Stromal cell of bone marrow (primary cell): ENCODE measurements around the gene FAM168B.

ENCODE experiments used
- DNase-seq: peaks from one replicate; pipeline ENCODE4 v3.0.0-alpha.2; 2012; ENCODE audit warnings: low read depth

The FAM168B gene

DNA sequence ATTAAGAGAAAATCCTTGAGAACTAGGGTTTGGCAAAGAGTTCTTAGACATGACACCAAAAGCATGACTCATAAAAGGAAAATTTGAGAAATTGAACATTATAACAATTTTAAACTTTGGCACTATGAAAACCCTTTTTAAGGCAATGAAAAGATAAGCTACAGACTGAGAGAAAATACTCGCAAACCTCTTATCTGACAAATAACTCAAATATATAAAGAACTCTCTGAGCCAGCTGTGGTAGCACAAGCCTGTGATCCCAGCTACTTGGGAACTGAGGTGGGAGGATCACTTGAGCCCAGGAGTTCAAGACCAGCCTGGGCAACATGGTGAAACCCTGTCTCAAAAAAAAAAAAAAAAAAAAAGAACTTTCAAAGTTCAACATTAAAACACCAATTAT lies 70.5 kb downstream of the FAM168B start:
- no peak for DNase-seq

DNA sequence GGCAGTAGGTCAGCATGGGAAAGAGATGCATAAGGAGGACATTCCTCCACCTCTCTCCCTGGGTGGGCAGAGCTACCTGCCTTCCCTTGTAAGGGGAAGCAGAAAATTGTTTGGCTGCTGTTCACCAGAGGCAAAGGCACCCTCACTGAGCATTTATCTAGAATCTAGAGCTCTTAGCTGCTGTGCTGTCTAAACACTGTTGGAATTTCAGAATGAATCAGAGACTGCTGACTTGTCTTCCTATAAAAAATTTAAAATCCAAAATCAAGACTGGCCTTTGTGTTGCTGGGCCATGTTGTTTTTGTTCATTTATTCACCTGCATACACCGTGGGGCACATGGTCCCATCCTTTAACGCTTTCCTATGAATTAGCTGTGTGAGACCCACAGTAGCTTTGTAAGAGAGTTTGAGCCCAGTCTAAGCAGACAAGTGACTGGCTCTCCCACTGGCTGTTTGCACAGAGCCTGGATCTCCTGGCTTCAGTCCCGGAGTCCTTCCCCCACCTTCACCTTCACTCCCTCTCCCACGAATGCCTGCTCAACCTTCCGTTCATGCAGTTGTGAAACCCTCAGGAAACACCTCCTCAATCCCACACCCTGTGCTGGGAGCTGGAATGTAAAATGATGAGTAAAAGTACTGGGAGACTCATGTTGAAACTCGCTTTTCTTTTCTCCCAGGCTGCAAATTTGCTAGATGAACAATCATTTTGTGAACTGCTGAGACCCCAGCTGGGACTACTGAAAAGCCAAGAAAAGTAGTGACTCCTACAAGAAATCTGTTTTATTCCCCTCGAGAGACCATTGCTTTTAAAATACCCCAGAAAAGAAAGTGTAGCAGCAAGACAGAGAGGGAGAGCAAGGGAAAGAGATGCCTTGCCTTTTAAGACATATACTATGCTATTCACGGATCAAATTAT lies 76.2 kb downstream of the FAM168B start:
- no peak for DNase-seq

DNA sequence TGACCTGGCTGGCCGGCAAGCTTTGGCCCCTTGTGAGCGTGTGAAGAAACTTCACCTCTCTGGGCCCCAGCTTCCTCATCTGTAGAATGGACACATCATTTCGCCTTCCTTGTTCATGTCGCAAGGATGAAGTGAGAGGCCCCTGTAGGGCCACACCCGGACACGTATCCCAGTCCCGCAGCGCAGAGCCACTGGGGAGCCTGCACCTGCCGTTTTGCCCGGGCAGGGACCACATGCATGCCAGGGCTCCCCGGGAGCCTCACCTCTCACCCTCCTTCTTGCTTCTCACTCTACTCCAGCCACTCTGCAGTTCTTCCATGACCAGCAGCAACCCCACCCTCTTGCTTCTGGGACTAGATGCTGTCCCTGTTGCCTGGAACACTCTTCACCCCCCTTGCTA lies 77.5 kb downstream of the FAM168B start:
- DNase-seq: no peak

DNA sequence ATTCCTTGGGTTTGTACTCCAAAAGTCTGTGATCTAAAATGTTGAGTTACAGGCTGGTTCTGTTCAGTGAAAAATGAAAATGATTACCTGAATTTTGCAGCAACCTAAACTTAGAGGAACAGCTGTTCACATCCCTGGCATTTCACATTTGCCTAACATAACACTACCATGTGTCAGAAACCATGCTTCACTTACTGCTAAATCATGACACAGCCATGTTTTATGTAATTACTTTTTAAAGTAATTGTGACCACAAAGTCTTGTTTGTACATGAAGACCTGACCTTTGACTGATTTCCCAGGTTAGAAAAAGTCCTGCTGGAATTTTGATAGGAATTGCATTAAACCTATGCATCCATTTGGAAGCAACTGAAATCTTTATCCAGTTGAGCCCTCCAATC lies 79.1 kb downstream of the FAM168B start:
- no peak for DNase-seq

DNA sequence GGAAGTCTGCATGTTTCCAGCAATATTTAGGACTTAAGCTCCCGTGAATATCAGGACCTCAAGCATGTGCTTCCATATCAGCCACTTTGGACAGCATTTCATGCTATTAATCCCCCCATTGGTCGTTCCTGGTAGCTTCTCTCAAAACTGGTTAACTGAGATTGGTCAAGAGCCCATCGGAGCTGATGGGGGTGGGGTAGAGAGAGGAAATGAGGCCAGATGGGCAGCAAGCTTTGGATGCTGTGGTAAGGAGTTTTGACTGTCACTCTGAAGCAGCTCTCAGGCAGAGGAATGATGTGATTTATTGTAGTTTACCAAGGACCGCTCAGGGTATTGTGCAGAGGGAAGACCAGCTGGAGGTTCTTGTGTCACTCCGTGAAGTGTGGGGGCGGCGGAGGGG lies 81.8 kb downstream of the FAM168B start:
- DNase-seq: no peak

DNA sequence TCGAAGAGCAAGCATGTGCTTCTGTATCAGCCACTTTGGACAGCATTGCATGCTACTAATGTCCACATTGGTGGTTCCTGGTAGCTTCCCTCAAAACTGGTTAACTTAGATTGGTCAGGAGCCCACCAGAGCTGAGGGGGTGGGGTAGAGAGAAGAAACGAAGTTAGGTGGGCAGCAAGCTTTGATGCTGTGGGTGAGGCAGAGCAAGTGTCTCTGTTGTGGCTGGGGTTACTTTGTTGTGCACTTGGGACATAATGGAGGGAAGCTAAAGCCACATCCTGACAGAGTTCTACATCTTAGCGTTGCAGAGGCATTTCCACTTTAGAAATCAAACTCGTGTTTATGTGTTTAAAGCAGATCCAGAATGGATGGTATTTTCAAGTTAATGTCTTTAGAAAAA lies 82.7 kb downstream of the FAM168B start:
- no peak for DNase-seq

DNA sequence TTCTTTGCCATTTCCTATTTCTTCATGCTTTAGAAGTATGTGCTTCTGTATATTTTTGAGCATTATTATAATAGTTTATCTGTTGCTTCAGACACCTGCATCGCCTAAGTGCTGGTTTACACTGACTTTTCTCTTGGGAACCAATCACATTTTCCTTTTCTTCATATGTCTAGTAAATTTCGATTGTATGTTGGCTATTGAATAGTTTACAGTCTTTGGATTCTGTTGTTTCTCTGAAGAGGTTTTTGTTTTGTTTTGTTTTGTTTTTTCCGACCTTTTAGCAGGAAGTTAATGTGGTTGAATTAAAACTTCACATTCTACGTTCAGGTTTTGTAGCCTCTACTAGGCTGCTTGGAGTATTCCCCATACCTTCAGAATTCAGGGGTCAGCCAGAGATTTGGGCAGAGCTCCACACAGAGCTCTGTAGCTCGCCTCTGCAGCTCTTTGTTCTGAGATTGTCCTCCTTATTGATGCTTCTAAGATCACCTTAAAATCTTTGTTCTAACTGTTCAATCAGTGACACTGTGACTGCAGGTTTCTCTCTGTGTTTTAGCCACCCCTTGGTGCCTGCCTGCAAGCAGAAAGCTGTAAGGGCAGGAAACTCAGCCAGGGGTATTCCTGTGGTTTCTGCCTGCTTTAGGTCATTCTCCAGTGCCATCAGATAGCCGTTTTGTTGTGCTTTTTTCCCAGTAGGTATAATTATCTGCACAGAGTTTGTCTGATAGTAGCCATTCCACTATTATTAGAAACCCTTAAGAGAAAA lies 83.4 kb downstream of the FAM168B start:
- DNase-seq: no peak

DNA sequence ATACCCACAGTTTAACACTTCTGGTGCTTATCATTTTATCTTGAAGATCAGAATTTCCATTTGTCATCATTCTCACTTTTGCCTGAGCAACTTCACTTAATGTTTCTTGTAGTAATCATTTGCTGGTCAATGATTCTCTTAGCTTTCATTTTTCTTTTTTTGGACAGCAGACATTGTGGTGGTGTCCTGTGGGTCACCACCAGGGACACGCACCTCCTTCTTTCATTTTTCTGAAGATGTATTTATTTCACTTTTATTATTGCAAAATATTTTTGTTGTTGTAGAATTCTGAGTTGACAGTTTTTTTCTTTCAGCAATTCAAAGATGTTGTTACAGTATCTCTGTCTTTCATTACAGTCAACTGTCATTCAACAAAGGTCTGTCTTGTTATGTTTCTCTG lies 84.3 kb downstream of the FAM168B start:
- no peak for DNase-seq

DNA sequence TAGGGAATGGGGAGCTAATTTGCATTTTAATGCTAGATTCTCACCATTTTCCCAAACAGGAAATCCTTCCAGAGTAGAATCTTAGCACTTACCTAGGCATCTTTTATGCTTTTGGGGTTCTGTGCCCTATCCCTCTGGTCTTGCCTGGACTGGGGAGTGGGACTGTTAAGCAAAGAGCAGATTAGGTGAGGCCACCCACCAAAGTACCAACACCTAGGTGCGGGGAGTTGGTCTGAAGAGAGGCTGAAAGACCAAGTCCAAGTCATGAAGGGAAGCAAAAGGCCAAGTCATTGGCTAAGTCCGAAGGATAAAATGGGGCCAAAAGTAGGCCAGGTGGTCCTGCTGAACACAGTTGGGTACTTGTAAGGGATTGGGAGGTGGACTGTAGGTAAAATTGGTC lies 86.7 kb downstream of the FAM168B start:
- no peak for DNase-seq

DNA sequence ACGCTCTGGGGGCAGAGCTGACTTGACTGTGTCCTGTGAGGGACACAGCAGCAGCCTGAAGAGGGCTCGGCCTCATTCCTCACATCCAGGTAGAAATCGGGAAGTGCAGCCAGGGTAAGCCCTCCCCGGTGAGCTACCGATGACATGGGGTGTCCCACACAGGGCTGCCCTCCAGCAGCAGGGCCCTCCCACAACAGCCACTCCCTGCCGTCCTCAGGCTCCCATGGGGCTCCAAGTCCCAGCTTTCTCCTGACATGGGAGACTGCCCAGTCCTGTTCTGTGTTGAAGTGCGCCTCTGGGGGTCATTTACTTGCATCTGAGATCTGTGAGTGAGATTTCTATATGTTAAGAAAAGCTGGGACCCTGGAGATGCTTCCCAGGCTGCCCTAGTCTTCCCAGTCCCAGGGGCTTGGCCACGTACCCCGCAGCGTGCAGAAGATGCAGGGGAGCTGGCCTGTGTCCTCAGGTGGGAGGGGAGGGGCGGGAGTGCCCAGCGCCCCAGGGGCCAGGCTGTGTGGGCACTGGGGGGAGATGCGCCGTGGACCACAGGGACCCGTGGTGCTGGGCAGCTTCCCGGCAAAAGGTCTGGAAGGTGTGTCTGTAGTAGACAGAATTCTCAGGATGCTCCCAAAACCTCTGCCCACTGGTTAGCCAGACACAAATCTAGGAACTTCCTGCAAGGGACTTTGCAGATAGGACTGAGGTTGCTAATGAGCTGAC lies 87.9 kb downstream of the FAM168B start:
- DNase-seq: no peak

DNA sequence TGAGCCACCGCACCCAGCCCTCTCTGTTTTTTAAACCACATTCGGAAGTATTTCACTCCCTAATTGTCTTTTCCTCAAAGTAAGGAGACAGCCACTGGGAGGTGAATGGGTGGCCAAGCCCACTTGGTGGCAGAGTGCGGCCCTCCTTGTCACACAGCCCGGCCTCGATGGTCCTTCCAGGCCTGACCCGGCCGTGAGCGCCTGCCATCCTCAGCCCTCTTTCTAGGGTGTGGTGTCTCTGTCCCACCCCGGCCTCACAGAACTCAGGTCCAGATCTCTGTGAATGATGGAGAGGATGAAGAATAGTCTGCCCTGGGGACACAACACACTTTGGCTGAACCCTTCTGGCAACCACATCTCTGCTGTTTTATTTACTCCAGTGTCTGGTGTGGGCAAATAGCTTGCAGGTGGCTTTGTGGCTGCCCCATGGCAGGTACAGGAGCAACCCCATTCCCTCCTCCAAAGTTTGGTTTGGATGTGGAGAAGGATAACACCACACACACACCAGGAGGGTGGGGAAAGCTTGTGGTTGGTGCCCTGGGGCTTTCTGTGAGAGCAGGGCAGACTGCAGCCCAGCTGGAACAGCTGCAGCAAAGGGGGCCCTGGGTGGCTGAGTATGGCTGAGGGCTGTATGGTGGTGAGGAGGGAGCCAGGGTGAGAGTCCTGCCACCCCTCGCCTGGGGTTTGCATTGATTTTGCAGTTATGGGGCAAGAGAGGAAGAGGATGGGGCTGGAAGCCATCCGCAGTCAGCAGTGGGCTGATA lies 88.6 kb downstream of the FAM168B start:
- DNase-seq: no peak

DNA sequence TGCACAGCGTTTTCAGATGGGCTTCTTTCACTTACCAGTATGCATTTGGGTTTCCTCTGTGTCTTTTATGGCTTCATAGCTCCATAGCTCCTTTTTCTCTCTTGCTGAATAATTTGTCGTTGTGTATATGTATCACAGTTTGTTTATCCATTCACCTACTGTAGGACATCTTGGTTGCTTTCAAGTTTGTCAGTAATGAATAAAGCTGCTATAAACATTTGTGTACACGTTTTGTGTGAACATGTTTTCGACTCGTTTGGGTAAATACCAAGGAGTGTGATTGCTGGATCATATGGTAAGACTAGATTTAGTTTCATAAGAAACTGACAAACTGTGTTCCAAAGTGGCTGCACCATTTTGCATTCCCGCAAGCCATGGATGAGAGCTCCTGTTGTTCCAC lies 94.7 kb downstream of the FAM168B start:
- no peak for DNase-seq
